Activated T-cell treated with anti-CD3 and anti-CD28 coated beads, Interleukin-2, amount 50 U/mL, for 4 hours (primary cell): ENCODE data around the gene PSPC1. TPM values are rescaled to one million over a fixed set of nuclear protein-coding genes. Genes with fewer than 3 reads are reported as not detected.

Source experiments
- total RNA-seq, 3 donors: library from RNA; stranded (reverse); gene quantifications; one replicate each; pipeline ENCODE4 v1.2.1, GENCODE V29; 2021

Gene PSPC1
- total RNA-seq, 3 donors from 2014 or later: 75.9 to 80.0 (median 75.9) TPM

Other genes starting within 250 kb of the PSPC1 start
- gene TPTE2, start 221.4 kb downstream of the PSPC1 start, total RNA-seq: not detected
- gene MPHOSPH8, start 149.3 kb downstream of the PSPC1 start, total RNA-seq: 10 to 100 TPM; 26.6 to 30.3 (median 29.9) TPM
- gene ZMYM5, start 80.7 kb upstream of the PSPC1 start, total RNA-seq: 1 to 10 TPM; 6.7 to 9.2 (median 7.6) TPM
- gene ZMYM2, start 175.8 kb upstream of the PSPC1 start, total RNA-seq: 10 to 100 TPM; 26.6 to 38.4 (median 34.4) TPM